Head of caudate nucleus (tissue), 42 donors: ENCODE measurements around the gene YEATS2.
"Not testable (repeated sequence)": the region's sequence is repeated elsewhere in the genome, so short reads cannot be mapped to it uniquely, and the experiment has no call there.

ENCODE experiments used
- DNase-seq, 42 donors: peaks; one replicate each; pipeline versions ENCODE4 v3.0.0 to v3.0.0-alpha.2; 2020 to 2021; ENCODE audit warnings: mixed read lengths in 7 of 42
- intact Hi-C: fragments of 100-400 bp; cut with DNase I; formaldehyde crosslinking; loops from one replicate; pipeline ENCODE4 v1.15.0; 2022

YEATS2 gene

GRCh38 chr3:183766745-183767606 is 69.4 kb downstream of the YEATS2 start:
- DNase-seq = peak; percentile 43 to 94 (median 82)
- intact Hi-C loops = loop anchor here (5.0 kb wide), 2 partner anchors 115 to 265 kb away; partner anchors contain the start of gene PARL

- intact Hi-C loops = loop anchor here (5.0 kb wide), 2 partner anchors 114 to 266 kb away; partner anchors contain the start of gene PARL
Measured at GRCh38 chr3:183768114-183768513, 70.5 kb downstream of the YEATS2 start.

GRCh38 chr3:183769453-183769852 is 71.9 kb downstream of the YEATS2 start:
- intact Hi-C loops = loop anchor here (5.0 kb wide), 2 partner anchors 113 to 267 kb away; partner anchors contain the start of gene PARL

More at GRCh38 chr3:183768114-183768513, 70.5 kb downstream of the YEATS2 start:
- DNase-seq = no peak

GRCh38 chr3:183774631-183775030 is 77.0 kb downstream of the YEATS2 start:
- DNase-seq = no peak
- intact Hi-C loops = no loop called here

More at GRCh38 chr3:183769453-183769852, 71.9 kb downstream of the YEATS2 start:
- no peak for DNase-seq

- DNase-seq = peak in 37 of 42 donors; percentile 21 to 81 (median 58)
- intact Hi-C loops = no loop called here
Measured at GRCh38 chr3:183775781-183776180, 78.2 kb downstream of the YEATS2 start.

GRCh38 chr3:183776451-183776850 is 78.9 kb downstream of the YEATS2 start:
- DNase-seq, intact Hi-C loops: not testable (repeated sequence)

- intact Hi-C loops = no loop called here
- no peak for DNase-seq
Measured at GRCh38 chr3:183777016-183777618, 79.5 kb downstream of the YEATS2 start.

- no peak for DNase-seq
- intact Hi-C loops = no loop called here
Measured at GRCh38 chr3:183779896-183780465, 82.4 kb downstream of the YEATS2 start.

GRCh38 chr3:183781246-183781645 is 83.6 kb downstream of the YEATS2 start:
- intact Hi-C loops = no loop called here
- peak in 33 of 42 donors; percentile 28 to 89 (median 61) for DNase-seq

- DNase-seq = no peak
- intact Hi-C loops = no loop called here
Measured at GRCh38 chr3:183782576-183783276, 85.1 kb downstream of the YEATS2 start.

- DNase-seq, intact Hi-C loops: not testable (repeated sequence)
Measured at GRCh38 chr3:183784503-183784902, 86.9 kb downstream of the YEATS2 start.

GRCh38 chr3:183789826-183790225 is 92.2 kb downstream of the YEATS2 start:
- DNase-seq = peak in 1 of 42 donors; percentile 22
- intact Hi-C loops = no loop called here

GRCh38 chr3:183790700-183791099 is 93.1 kb downstream of the YEATS2 start:
- intact Hi-C loops = no loop called here
- no peak for DNase-seq

GRCh38 chr3:183792976-183793375 is 95.4 kb downstream of the YEATS2 start:
- DNase-seq = no peak
- intact Hi-C loops = no loop called here

GRCh38 chr3:183794452-183794851 is 96.9 kb downstream of the YEATS2 start:
- intact Hi-C loops = no loop called here
- DNase-seq = no peak

- intact Hi-C loops = no loop called here
- no peak for DNase-seq
Measured at GRCh38 chr3:183796372-183796771, 98.8 kb downstream of the YEATS2 start.

- intact Hi-C loops = no loop called here
- DNase-seq = peak in 1 of 42 donors; percentile 11
Measured at GRCh38 chr3:183797996-183798395, 100.4 kb downstream of the YEATS2 start.

GRCh38 chr3:183799461-183799860 is 101.9 kb downstream of the YEATS2 start:
- intact Hi-C loops = no loop called here
- no peak for DNase-seq

GRCh38 chr3:183800243-183800863 is 102.8 kb downstream of the YEATS2 start:
- intact Hi-C loops = no loop called here
- peak; percentile 47 to 94 (median 86) for DNase-seq
